GM13977 (cell line): ENCODE measurements around the gene TSSC4.
"Not testable (repeated sequence)": the region's sequence is repeated elsewhere in the genome, so short reads cannot be mapped to it uniquely, and the experiment has no call there.

ENCODE experiments used
- DNase-seq: peaks from one replicate; pipeline ENCODE4 v3.0.0; 2012; ENCODE audit warnings: low spot score
- CTCF ChIP-seq: IDR thresholded peaks from 2 replicates; pipeline ENCODE4 v1.5.1; 2012; ENCODE audit warnings: mild to moderate bottlenecking, control low read depth; ENCODE audit not compliant: insufficient read depth; ENCODE audit errors: extremely low read depth, missing control alignments
- in situ Hi-C: fragments of 300-500 bp; cut with MboI; formaldehyde crosslinking; loops from one replicate; pipeline ENCODE4 v1.12.0; 2022; ENCODE audit warnings: low sequenced_read_pairs, low pct_unique_long_range_greater_than_20kb, mixed read lengths, inconsistent platforms; ENCODE audit not compliant: unreplicated experiment

TSSC4 gene

GRCh38 chr11:2400069-2400761 lies at the start of gene TSSC4:
Gene TSSC4, plus strand, starts transcription at chr11:2400750. Its CDS starts 1,884 bp downstream, at chr11:2402634.
- in situ Hi-C loops: loop anchor here (25.0 kb wide), 1 partner anchor 213 kb away; no protein-coding TSS in a partner anchor
- TF ChIP-seq CTCF: peak; percentile 100
- DNase-seq: peak; percentile 100

GRCh38 chr11:2351701-2352100 lies 48.8 kb upstream of the TSSC4 start:
- no peak for TF ChIP-seq CTCF
- no peak for DNase-seq
- in situ Hi-C loops: no loop called here

GRCh38 chr11:2352420-2352819 lies 48.1 kb upstream of the TSSC4 start:
- no peak for DNase-seq
- in situ Hi-C loops: no loop called here
- no peak for TF ChIP-seq CTCF

- DNase-seq: no peak
- no peak for TF ChIP-seq CTCF
- in situ Hi-C loops: no loop called here
Measured at GRCh38 chr11:2355000-2355644, 45.4 kb upstream of the TSSC4 start.

- TF ChIP-seq CTCF: no peak
- in situ Hi-C loops: no loop called here
- DNase-seq: no peak
Measured at GRCh38 chr11:2357246-2357645, 43.3 kb upstream of the TSSC4 start.

- in situ Hi-C loops, DNase-seq: not testable (repeated sequence)
Measured at GRCh38 chr11:2357651-2358050, 42.9 kb upstream of the TSSC4 start.

GRCh38 chr11:2358754-2359442 lies 41.7 kb upstream of the TSSC4 start:
- DNase-seq: no peak
- in situ Hi-C loops: no loop called here
- TF ChIP-seq CTCF: no peak
